Measurements from ENCODE around the gene CHCHD6. TPM values are rescaled to one million over a fixed set of nuclear protein-coding genes. Genes with fewer than 3 reads are reported as not detected.

The CHCHD6 gene
- total and polyA plus RNA-seq, 12 donors = 5.2 to 27.0 (median 10.2) TPM

DNA sequence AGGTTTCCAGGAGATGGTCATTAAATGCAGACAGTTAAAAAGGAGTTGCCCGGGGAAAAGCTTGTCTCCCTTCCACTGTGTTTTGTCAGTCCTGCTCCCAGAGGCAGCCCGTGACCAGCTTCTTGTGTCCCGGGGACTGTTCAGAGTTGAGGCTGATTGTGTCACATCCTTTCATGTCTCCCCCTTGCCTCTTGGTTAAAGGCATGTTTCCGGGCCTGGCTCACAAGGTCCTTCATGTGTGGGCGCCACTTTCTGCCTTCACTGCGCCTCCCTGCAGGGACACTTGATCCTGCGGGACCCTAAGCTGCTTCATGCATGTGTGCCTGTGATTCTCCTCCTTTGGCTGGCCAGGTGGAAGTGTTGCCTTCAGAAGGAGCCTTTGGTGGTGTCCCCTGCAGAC lies 9.2 kb downstream of the CHCHD6 start:
- DNase-seq (no peak), ATAC-seq (no peak)
- no peaks in the 10 kb centered on the region for H3K36me3 ChIP-seq
- no peak overlapping the region for H3K4me3 ChIP-seq
- TF ChIP-seq, protein P1, sequence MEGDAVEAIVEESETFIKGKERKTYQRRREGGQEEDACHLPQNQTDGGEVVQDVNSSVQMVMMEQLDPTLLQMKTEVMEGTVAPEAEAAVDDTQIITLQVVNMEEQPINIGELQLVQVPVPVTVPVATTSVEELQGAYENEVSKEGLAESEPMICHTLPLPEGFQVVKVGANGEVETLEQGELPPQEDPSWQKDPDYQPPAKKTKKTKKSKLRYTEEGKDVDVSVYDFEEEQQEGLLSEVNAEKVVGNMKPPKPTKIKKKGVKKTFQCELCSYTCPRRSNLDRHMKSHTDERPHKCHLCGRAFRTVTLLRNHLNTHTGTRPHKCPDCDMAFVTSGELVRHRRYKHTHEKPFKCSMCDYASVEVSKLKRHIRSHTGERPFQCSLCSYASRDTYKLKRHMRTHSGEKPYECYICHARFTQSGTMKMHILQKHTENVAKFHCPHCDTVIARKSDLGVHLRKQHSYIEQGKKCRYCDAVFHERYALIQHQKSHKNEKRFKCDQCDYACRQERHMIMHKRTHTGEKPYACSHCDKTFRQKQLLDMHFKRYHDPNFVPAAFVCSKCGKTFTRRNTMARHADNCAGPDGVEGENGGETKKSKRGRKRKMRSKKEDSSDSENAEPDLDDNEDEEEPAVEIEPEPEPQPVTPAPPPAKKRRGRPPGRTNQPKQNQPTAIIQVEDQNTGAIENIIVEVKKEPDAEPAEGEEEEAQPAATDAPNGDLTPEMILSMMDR (IDR thresholded peaks at IDR 0.05) = no peak
- no peaks in the 10 kb centered on the region for H3K9me3 ChIP-seq
- intact Hi-C loops (cut with DNase I) = no loop called here
- no peak overlapping the region for H3K27ac ChIP-seq
- no peaks in the 10 kb centered on the region for H3K27me3 ChIP-seq
- H3K4me1 ChIP-seq = no peaks in the 10 kb centered on the region
- 91 to 93% methylated on average over 7 of the region's 7 CpGs for WGBS, 2 donors

DNA sequence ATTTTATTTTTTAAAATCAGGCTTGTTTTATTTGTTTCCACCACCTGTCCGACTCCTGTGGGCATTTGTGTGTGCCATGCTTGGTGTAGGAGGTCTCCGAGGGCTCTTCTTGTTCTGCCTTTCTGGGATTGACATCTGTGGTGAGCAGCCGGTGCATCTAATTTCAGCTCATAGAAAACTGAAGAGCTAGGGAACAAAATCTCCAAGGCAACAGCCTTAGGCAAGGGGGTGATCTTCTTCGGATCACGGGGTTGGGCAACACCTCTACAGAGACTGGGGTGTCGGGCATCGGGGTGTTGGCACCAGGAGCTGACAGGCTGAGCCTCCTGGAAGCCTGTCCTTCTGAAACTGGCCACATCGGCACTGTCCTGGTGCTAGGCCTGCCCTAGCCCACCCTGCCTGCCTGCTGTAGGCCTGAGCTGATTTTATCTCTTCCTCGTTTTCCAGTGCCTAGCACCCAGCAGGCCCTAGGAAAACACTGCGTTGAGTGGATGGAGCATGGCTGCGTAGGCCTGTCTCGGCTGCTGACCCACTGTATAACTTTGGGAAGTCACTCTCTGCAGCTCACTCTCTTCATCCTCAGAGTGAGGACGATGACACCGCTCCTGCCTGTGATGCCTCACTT lies 10.3 kb downstream of the CHCHD6 start:
- 93 to 94% methylated on average over 14 of the region's 14 CpGs for WGBS, 2 donors
- Histone ChIP-seq H3K36me3 (no peaks in the 10 kb centered on the region), H3K4me1 (no peaks in the 10 kb centered on the region), H3K27ac (no peak overlapping the region), H3K4me3 (no peak overlapping the region), H3K9me3 (no peaks in the 10 kb centered on the region), H3K27me3 (no peaks in the 10 kb centered on the region)
- TF ChIP-seq, protein P1 (IDR thresholded peaks at IDR 0.05) = no peak
- DNase-seq = no peak
- intact Hi-C loops (cut with DNase I) = no loop called here
- no peak for ATAC-seq

DNA sequence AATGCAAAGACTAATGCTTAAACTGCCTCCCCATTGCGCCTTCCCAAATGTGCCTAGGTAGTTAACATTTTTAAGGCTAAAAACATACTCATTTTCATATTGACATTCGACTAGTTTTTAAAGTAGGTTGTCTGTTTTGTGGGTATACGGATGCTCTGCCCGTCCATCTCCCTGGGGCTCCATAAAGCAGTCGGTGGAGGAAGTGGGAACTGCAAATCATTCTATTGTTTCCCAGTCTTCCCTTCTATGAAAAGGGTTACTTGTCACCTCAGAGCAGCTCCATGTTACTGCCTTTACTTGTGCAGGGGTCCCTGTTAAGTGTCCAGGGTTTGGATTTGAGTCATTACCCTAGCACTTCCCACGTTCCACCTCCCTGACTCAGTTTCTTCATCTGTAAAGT lies 10.9 kb downstream of the CHCHD6 start:
- DNase-seq (no peak), ATAC-seq (no peak)
- H3K9me3 ChIP-seq = no peaks in the 10 kb centered on the region
- H3K27me3 ChIP-seq = no peaks in the 10 kb centered on the region
- intact Hi-C loops (cut with DNase I) = no loop called here
- H3K4me1 ChIP-seq = no peaks in the 10 kb centered on the region
- H3K36me3 ChIP-seq = no peaks in the 10 kb centered on the region
- H3K27ac ChIP-seq = no peak overlapping the region
- WGBS, 2 donors = 75 to 80% methylated on average over 6 of the region's 6 CpGs
- TF ChIP-seq, protein P1 (IDR thresholded peaks at IDR 0.05) = no peak
- no peak overlapping the region for H3K4me3 ChIP-seq

DNA sequence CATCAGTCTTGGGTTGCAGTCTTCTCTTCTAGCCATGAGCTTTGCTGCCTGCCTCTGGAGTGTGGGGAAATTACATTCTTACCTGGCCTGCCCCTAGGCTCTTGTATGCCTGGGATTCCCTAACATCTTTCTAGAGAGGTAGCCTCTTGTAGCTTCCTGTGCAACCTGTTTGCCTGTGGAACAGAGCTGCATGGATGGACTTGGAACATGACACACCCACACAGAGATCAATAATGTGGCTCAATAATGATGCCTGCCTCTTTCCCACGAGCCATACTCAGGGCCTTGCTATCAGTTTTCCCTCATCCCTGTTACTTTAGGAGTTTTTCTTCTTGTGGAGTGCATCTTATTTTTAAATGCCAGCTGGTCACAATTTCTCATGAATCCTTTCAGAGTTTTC lies 11.4 kb downstream of the CHCHD6 start:
- ATAC-seq = no peak
- TF ChIP-seq, protein P1 (IDR thresholded peaks at IDR 0.05) = no peak
- no peak for DNase-seq
- WGBS, 2 donors = 88 to 93% methylated on average over 1 of the region's 1 CpG
- Histone ChIP-seq H3K27ac (no peak overlapping the region), H3K4me3 (no peak overlapping the region), H3K4me1 (no peaks in the 10 kb centered on the region), H3K36me3 (no peaks in the 10 kb centered on the region), H3K9me3 (no peaks in the 10 kb centered on the region), H3K27me3 (no peaks in the 10 kb centered on the region)
- intact Hi-C loops (cut with DNase I) = no loop called here

Measured in heart right ventricle (tissue), 16 donors.